ENCODE results near the gene RASD2.
"Not testable (repeated sequence)": the region's sequence is repeated elsewhere in the genome, so short reads cannot be mapped to it uniquely, and the experiment has no call there.

Gene RASD2

GRCh38 chr22:35507851-35508250 lies 32.8 kb upstream of the RASD2 start:
- H3K4me3 ChIP-seq (ENCODE audit: low read depth, low read length); H3K27me3 ChIP-seq (ENCODE audit: control insufficient read depth, insufficient read depth, low read length); H3K4me1 ChIP-seq (ENCODE audit: control insufficient read depth, insufficient read depth, low read length); H3K36me3 ChIP-seq (ENCODE audit: control insufficient read depth, insufficient read depth, low read length); H3K9me3 ChIP-seq (ENCODE audit: control insufficient read depth, insufficient read depth, low read length); H3K9ac ChIP-seq (ENCODE audit: low read depth, low read length): not testable (repeated sequence)

GRCh38 chr22:35509451-35509850 lies 31.2 kb upstream of the RASD2 start:
- H3K9ac ChIP-seq (ENCODE audit: low read depth, low read length), result no peak overlapping the region
- peaks cover 2% of the 10 kb centered on the region for H3K4me1 ChIP-seq (ENCODE audit: control insufficient read depth, insufficient read depth, low read length)
- H3K9me3 ChIP-seq (ENCODE audit: control insufficient read depth, insufficient read depth, low read length), result no peaks in the 10 kb centered on the region
- no peaks in the 10 kb centered on the region for H3K36me3 ChIP-seq (ENCODE audit: control insufficient read depth, insufficient read depth, low read length)
- H3K27me3 ChIP-seq (ENCODE audit: control insufficient read depth, insufficient read depth, low read length), result no peaks in the 10 kb centered on the region
- H3K4me3 ChIP-seq (ENCODE audit: low read depth, low read length), result no peak overlapping the region

DNA sequence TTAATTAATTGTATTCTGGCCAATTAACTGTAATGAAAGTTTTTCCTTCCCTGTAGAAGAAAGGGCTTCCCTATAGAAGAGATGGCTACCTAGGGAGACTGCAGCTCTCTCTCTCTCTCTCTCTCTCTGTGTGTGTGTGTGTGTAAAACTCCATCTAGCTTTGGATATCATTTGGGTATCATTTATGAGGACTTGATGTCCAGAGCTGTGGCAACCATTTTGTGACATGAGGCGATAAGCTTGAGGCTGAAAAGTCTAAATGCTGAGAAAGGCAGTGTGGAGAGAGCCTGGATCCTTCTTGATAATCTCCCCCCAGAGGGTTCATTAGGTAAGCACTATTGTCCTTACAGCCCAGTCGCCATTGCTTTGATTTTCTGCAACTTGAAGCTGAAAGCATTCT lies 30.7 kb upstream of the RASD2 start:
- H3K27me3 ChIP-seq (ENCODE audit: control insufficient read depth, insufficient read depth, low read length), result no peaks in the 10 kb centered on the region
- no peaks in the 10 kb centered on the region for H3K9me3 ChIP-seq (ENCODE audit: control insufficient read depth, insufficient read depth, low read length)
- H3K9ac ChIP-seq (ENCODE audit: low read depth, low read length), result no peak overlapping the region
- H3K4me1 ChIP-seq (ENCODE audit: control insufficient read depth, insufficient read depth, low read length), result peaks cover 2% of the 10 kb centered on the region
- no peak overlapping the region for H3K4me3 ChIP-seq (ENCODE audit: low read depth, low read length)
- H3K36me3 ChIP-seq (ENCODE audit: control insufficient read depth, insufficient read depth, low read length), result no peaks in the 10 kb centered on the region

- H3K9ac ChIP-seq (ENCODE audit: low read depth, low read length), result no peak overlapping the region
- H3K9me3 ChIP-seq (ENCODE audit: control insufficient read depth, insufficient read depth, low read length), result no peaks in the 10 kb centered on the region
- H3K4me1 ChIP-seq (ENCODE audit: control insufficient read depth, insufficient read depth, low read length), result peaks cover 2% of the 10 kb centered on the region
- H3K4me3 ChIP-seq (ENCODE audit: low read depth, low read length), result no peak overlapping the region
- no peaks in the 10 kb centered on the region for H3K36me3 ChIP-seq (ENCODE audit: control insufficient read depth, insufficient read depth, low read length)
- no peaks in the 10 kb centered on the region for H3K27me3 ChIP-seq (ENCODE audit: control insufficient read depth, insufficient read depth, low read length)
These were observed 30.1 kb upstream of the RASD2 start for GRCh38 chr22:35510481-35510934.

DNA sequence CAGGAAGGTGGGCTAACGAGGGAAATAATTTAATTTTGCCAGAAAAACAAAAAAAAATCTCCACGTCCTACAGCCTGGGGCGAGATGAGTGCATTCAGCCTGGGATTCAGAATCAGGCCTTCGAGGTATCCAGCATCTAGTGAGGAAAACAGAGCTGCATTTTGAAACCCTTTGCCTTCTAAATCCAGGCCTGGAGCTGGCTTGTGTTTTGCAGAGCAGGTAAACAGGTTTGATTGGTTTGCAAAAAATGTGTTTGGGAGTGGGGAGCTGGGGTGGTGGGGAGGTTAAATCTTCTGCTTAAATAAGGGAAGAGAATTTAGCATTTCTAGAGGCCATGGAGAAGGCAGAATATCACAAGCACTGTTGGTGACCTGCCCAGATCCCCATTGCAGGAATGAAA lies 29.7 kb upstream of the RASD2 start:
- Histone ChIP-seq H3K27me3 (ENCODE audit: control insufficient read depth, insufficient read depth, low read length) (no peaks in the 10 kb centered on the region), H3K9me3 (ENCODE audit: control insufficient read depth, insufficient read depth, low read length) (no peaks in the 10 kb centered on the region), H3K4me3 (ENCODE audit: low read depth, low read length) (no peak overlapping the region), H3K9ac (ENCODE audit: low read depth, low read length) (no peak overlapping the region), H3K36me3 (ENCODE audit: control insufficient read depth, insufficient read depth, low read length) (no peaks in the 10 kb centered on the region), H3K4me1 (ENCODE audit: control insufficient read depth, insufficient read depth, low read length) (peaks cover 2% of the 10 kb centered on the region)

- H3K9me3 ChIP-seq (ENCODE audit: control insufficient read depth, insufficient read depth, low read length), result no peaks in the 10 kb centered on the region
- no peak overlapping the region for H3K9ac ChIP-seq (ENCODE audit: low read depth, low read length)
- H3K4me1 ChIP-seq (ENCODE audit: control insufficient read depth, insufficient read depth, low read length), result peaks cover 2% of the 10 kb centered on the region
- H3K4me3 ChIP-seq (ENCODE audit: low read depth, low read length), result no peak overlapping the region
- H3K36me3 ChIP-seq (ENCODE audit: control insufficient read depth, insufficient read depth, low read length), result no peaks in the 10 kb centered on the region
- no peaks in the 10 kb centered on the region for H3K27me3 ChIP-seq (ENCODE audit: control insufficient read depth, insufficient read depth, low read length)
These were observed 26.3 kb upstream of the RASD2 start for GRCh38 chr22:35514366-35514765.

DNA sequence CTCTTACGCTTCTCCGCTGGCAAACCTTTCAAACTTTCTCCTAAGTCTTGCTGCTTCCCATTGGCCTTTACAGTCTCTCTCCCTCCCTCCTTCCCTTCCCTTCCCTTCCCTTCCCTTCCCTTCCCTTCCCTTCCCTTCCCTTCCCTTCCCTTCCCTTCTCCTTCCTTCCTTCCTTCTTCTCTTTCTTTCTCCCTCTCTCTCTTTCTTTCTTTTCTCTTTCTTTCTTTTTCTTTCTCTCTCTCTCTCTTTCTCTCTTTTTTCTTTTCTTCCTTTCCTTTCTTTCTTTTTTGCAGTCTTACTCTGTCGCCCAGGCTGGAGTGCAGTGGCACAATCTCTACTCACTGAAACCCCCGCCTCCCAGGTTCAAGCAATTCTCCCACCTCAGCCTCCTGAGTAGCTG lies 24.7 kb upstream of the RASD2 start:
- H3K36me3 ChIP-seq (ENCODE audit: control insufficient read depth, insufficient read depth, low read length); H3K27me3 ChIP-seq (ENCODE audit: control insufficient read depth, insufficient read depth, low read length); H3K9me3 ChIP-seq (ENCODE audit: control insufficient read depth, insufficient read depth, low read length); H3K4me1 ChIP-seq (ENCODE audit: control insufficient read depth, insufficient read depth, low read length); H3K9ac ChIP-seq (ENCODE audit: low read depth, low read length); H3K4me3 ChIP-seq (ENCODE audit: low read depth, low read length): not testable (repeated sequence)

DNA sequence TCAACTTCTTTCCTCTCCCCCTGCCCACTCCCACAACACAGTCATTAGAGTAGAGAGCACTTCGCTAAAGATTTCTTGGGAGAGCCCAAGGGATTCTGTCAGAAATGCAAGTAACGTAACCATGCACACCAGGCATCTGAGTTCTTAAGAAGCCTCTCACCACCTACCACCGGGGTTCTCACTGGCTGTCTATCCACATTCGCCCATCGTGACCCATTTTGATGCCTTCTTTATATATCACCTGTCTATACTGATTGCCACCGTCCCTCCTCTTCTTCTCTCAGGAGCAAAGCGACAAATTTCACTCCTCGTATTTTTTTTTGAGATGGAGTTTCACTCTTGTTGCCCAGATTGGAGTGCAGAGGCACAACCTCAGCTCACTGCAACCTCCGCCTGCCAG lies 23.9 kb upstream of the RASD2 start:
- Histone ChIP-seq H3K4me1 (ENCODE audit: control insufficient read depth, insufficient read depth, low read length) (no peaks in the 10 kb centered on the region), H3K4me3 (ENCODE audit: low read depth, low read length) (no peak overlapping the region), H3K27me3 (ENCODE audit: control insufficient read depth, insufficient read depth, low read length) (no peaks in the 10 kb centered on the region), H3K36me3 (ENCODE audit: control insufficient read depth, insufficient read depth, low read length) (no peaks in the 10 kb centered on the region), H3K9ac (ENCODE audit: low read depth, low read length) (no peak overlapping the region), H3K9me3 (ENCODE audit: control insufficient read depth, insufficient read depth, low read length) (no peaks in the 10 kb centered on the region)

- no peaks in the 10 kb centered on the region for H3K9me3 ChIP-seq (ENCODE audit: control insufficient read depth, insufficient read depth, low read length)
- H3K36me3 ChIP-seq (ENCODE audit: control insufficient read depth, insufficient read depth, low read length), result no peaks in the 10 kb centered on the region
- H3K27me3 ChIP-seq (ENCODE audit: control insufficient read depth, insufficient read depth, low read length), result no peaks in the 10 kb centered on the region
- no peak overlapping the region for H3K9ac ChIP-seq (ENCODE audit: low read depth, low read length)
- no peaks in the 10 kb centered on the region for H3K4me1 ChIP-seq (ENCODE audit: control insufficient read depth, insufficient read depth, low read length)
- H3K4me3 ChIP-seq (ENCODE audit: low read depth, low read length), result no peak overlapping the region
These were observed 23.4 kb upstream of the RASD2 start for GRCh38 chr22:35517207-35517606.

DNA sequence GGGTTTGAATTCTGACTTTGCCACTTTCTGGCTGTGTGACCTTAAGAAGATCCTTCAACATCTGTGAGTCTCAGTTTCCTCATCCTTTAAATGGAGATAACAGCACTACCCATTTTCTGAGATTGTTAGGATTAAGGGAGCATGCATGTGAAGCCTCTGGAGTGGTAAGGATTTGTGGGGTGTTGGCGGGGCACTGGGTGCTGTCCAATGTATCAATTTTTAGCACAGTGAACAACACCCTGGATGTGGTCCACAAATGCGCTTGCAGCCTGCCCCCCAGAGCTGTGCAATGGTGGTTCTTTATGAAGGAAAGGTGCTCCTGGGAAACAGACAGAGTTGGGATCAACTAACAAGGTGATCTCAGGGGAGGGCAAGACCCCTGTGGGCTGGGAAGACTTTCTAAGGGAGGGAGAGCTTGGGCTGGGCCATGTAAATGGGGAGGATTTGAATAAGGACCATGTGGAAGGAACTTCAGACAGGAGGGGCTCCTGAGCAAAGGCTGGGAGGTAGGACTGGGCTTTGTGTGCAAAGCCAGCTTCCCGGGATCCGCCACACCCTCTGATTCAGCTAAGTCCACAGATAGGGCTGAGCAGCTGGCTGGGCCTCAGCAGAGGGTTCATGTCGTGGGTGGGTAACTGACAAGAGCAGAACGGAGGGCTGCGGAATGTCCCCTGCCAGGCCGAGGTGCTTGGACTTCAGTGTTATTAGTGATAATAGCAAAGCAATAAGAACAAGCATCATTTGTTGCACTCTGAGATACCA lies 22.7 kb upstream of the RASD2 start:
- H3K9me3 ChIP-seq (ENCODE audit: control insufficient read depth, insufficient read depth, low read length), result no peaks in the 10 kb centered on the region
- H3K9ac ChIP-seq (ENCODE audit: low read depth, low read length), result no peak overlapping the region
- no peaks in the 10 kb centered on the region for H3K27me3 ChIP-seq (ENCODE audit: control insufficient read depth, insufficient read depth, low read length)

DNA sequence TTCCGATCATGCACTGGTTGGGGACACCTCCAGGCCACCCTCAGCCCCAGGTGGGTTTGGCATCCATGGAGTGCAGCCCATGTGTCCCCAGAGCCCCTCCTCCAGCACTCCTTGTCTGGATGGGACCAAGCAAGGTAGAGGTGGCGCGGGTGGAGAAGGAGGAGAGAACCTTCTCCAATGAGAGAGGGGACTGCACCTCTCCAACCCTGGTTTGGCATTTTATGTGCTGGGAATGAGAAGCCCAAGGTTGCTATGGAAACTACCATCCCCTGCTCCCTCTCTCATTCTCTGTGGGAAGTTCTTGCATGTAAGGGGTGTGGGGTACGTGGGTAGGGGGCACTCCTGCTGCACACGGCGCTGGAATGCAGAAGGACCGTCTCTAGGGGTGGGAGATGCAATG lies 21.8 kb upstream of the RASD2 start:
- H3K9ac ChIP-seq (ENCODE audit: low read depth, low read length), result no peak overlapping the region
- no peaks in the 10 kb centered on the region for H3K4me1 ChIP-seq (ENCODE audit: control insufficient read depth, insufficient read depth, low read length)
- no peaks in the 10 kb centered on the region for H3K27me3 ChIP-seq (ENCODE audit: control insufficient read depth, insufficient read depth, low read length)
- H3K36me3 ChIP-seq (ENCODE audit: control insufficient read depth, insufficient read depth, low read length), result no peaks in the 10 kb centered on the region
- H3K4me3 ChIP-seq (ENCODE audit: low read depth, low read length), result no peak overlapping the region
- H3K9me3 ChIP-seq (ENCODE audit: control insufficient read depth, insufficient read depth, low read length), result no peaks in the 10 kb centered on the region

More for the DNA sequence above, 22.7 kb upstream of the RASD2 start:
- H3K36me3 ChIP-seq (ENCODE audit: control insufficient read depth, insufficient read depth, low read length), result no peaks in the 10 kb centered on the region
- no peak overlapping the region for H3K4me3 ChIP-seq (ENCODE audit: low read depth, low read length)
- no peaks in the 10 kb centered on the region for H3K4me1 ChIP-seq (ENCODE audit: control insufficient read depth, insufficient read depth, low read length)

- Histone ChIP-seq H3K9me3 (ENCODE audit: control insufficient read depth, insufficient read depth, low read length) (no peaks in the 10 kb centered on the region), H3K9ac (ENCODE audit: low read depth, low read length) (no peak overlapping the region), H3K4me1 (ENCODE audit: control insufficient read depth, insufficient read depth, low read length) (no peaks in the 10 kb centered on the region), H3K27me3 (ENCODE audit: control insufficient read depth, insufficient read depth, low read length) (no peaks in the 10 kb centered on the region), H3K4me3 (ENCODE audit: low read depth, low read length) (no peak overlapping the region), H3K36me3 (ENCODE audit: control insufficient read depth, insufficient read depth, low read length) (no peaks in the 10 kb centered on the region)
These were observed 21.2 kb upstream of the RASD2 start for GRCh38 chr22:35519306-35520000.
